ENCODE data around the gene COPG1. TPM values are rescaled to one million over a fixed set of nuclear protein-coding genes. Genes with fewer than 3 reads are reported as not detected.

The COPG1 gene
- total RNA-seq, 5 donors from 2014 or later (not counting 1 experiment from before 2014, with no cell fraction given) = 96.0 to 139 (median 116) TPM

GRCh38 chr3:129326595-129326994 is 77.2 kb downstream of the COPG1 start:
- DNase-seq = no peak
- Histone ChIP-seq H3K27ac (ENCODE audit: low read length) (no peak overlapping the region), H3K27me3 (replicated peaks in 1 of 2; ENCODE audit: control insufficient read depth in 2 of 2, extremely low read depth in 1 of 2, insufficient read depth in 2 of 2, low read length in 1 of 2) (peaks cover 0 to 9% of the 10 kb centered on the region in 2 experiments), H3K36me3 (ENCODE audit: control insufficient read depth in 2 of 2, extremely low read depth in 1 of 2, insufficient read depth in 1 of 2, low read length in 1 of 2) (no peaks in the 10 kb centered on the region), H3K9me3 (no peaks in the 10 kb centered on the region), H3K4me1 (ENCODE audit: control insufficient read depth in 1 of 2, extremely low read depth in 1 of 2, insufficient read depth in 2 of 2, low read length in 2 of 2) (no peaks in the 10 kb centered on the region), H3K4me3 (ENCODE audit: control insufficient read depth in 1 of 2, extremely low read depth in 1 of 2, low read length in 1 of 2) (no peak overlapping the region)
- H3K4me3 Mint-ChIP-seq = no peak overlapping the region
- no peak overlapping the region for H3K27ac Mint-ChIP-seq
- CTCF ChIA-PET = interaction anchor here in 1 of 2 donors (0.5 to 1.0 kb wide), 3 partner anchors 132 to 512 kb away, joined by 3 to 8 read pairs (median 4); no protein-coding TSS in a partner anchor
- H3K36me3 Mint-ChIP-seq = no peaks in the 10 kb centered on the region
- no peaks in the 10 kb centered on the region for H3K27me3 Mint-ChIP-seq
- H3K9me3 Mint-ChIP-seq = no peaks in the 10 kb centered on the region
- peaks cover 0 to 2% (median 0%) of the 10 kb centered on the region in 3 donors for H3K4me1 Mint-ChIP-seq
- POLR2A ChIA-PET = no interaction called here
- ATAC-seq (replicated peaks in 1 of 4) = no peak
- 99% methylated on average over 11 of the region's 11 CpGs for WGBS (ENCODE audit: insufficient coverage)

Other genes with a start within 250 kb of the COPG1 start
- under 1 TPM; 0.20 to 0.43 (median 0.30) TPM for gene EFCC1, start 248.3 kb upstream of the COPG1 start, total RNA-seq
- gene GP9, start 188.8 kb upstream of the COPG1 start, total RNA-seq = not detected
- gene RAB43, start 127.8 kb upstream of the COPG1 start, total RNA-seq = 10 to 100 TPM; 53.8 to 96.9 (median 77.6) TPM
- gene ISY1, start 88.5 kb upstream of the COPG1 start, total RNA-seq = 10 to 100 TPM; 34.8 to 42.0 (median 35.9) TPM
- gene CNBP, start 65.7 kb upstream of the COPG1 start, total RNA-seq = 100 to 1,000 TPM; 280 to 382 (median 356) TPM
- gene HMCES, start 29.3 kb downstream of the COPG1 start, total RNA-seq = 10 to 100 TPM; 55.2 to 60.7 (median 57.6) TPM
- 1 to 10 TPM; 1.2 to 2.7 (median 2.2) TPM for gene EFCAB12, start 179.0 kb downstream of the COPG1 start, total RNA-seq
- gene MBD4, start 190.3 kb downstream of the COPG1 start, total RNA-seq = 10 to 100 TPM; 43.1 to 59.4 (median 45.2) TPM
- gene IFT122, start 190.6 kb downstream of the COPG1 start, total RNA-seq = 10 to 100 TPM; 15.0 to 23.9 (median 18.1) TPM

Data from T-cell (primary cell).